Kidney tubule cell (primary cell): Measurements from ENCODE around the gene CRACDL.

ENCODE experiments used
- DNase-seq: peaks from one replicate; pipeline ENCODE4 v3.0.0-alpha.2; 2018; ENCODE audit warnings: low spot score

Gene CRACDL

DNA sequence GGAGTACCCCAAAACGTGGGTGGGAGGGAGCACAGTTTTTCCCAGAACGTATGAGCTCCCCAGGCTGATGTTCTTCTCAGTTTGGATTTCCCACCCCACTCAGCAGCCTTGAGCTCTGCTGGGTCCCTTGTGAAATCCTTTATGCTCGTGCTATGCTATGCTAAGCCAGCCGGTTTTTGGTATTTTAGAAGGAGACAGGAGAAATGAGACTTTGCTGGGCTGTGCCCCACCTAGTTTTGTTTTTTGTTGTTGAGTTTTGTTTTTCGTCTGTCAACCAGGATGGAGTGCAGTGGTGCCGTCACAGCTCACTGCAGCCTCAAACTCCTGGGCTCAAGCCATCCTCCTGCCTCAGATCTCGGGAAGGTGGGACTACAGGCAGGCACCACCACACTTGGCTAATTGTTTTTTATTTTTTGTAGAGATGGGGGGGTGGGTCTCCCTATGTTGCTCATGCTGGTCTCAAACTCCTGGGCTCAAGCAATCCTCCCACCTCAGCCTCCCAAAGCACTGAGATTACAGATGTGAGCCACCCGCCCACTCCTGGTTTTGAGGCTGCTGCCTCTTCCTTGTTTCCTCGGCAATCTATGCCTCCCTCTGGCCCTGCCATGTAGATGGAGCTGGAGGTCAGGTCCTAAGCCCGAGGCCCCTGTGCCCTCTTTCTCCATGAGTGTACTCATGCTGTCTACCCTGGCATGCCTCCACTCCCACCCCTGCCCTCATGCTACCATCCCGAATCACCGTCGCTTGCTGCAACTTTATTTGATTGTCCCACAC lies 187.5 kb downstream of the CRACDL start:
- DNase-seq = no peak

DNA sequence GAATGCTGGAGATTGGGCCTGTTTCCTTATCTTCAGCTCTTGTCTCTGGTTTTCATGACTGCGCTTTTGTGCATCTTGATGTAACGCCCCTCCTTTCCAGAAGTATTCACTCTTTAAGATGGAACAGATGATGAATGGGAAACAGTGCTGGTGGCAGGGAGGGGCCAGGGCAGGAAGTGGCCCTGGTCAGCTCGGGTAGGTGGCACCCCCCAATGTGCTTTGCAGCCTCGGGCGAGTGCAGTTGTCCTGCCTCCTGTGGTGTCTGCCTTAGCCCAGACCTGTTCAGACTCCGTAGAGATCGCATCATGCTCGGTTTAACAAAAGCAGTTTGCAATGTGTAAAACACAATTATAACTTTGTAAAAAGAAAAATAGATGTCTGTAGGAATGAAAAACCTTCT lies 188.1 kb downstream of the CRACDL start:
- no peak for DNase-seq

DNA sequence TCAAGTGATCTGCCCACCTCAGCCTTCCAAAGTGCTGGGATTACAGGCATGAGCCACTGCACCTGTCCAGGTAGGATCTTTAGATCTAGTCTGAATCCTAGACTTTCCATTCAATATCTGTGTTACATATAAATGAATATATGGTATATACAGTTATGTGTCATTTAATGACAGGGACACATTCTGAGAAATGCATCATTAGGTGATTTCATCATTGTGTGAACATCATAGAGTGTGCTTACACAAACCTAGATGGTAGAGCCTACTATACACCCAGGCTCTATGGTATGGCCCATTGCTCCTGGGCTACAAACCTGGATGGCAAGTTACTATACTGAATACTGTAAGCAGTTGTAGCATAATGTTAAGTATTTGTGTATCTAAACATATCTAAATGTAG lies 189.6 kb downstream of the CRACDL start:
- DNase-seq = no peak

DNA sequence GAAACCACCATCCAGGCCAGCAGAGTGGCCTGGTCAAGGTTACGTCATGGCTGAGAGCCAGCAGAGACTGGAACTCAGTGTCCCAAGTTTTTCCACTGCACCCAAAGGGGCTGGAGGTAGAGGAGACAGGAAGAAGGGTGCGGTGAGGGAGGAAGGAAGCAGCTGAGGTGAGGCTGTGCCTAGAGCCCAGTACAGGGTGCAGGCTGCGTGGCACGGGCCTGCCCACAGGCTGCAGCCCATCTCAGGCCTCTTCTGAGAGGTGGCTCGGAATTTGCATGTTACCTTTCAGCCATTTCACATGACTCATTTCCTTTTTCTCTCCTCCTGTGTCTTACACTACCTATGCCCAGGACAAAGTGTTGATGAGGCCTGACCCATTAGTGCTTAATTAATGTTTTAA lies 191.4 kb downstream of the CRACDL start:
- DNase-seq = no peak
